MCF 10A (cell line): Measurements from ENCODE around the gene IL22RA2. TPM values are rescaled to one million over a fixed set of nuclear protein-coding genes. Genes with fewer than 3 reads are reported as not detected.

Source experiments
- BruUV-seq: library from RNA; stranded (reverse); fragments of 400-500 nt; replicated peaks from 2 replicates; lab custom pipeline; 2021; lab: Mats Ljungman, UMichigan
- CTCF ChIA-PET: fragments of 300-600 bp; sonication (Branson Sonifier 250); formaldehyde crosslinking; extraction: SDS; loops from one replicate; lab custom pipeline; 2021; ENCODE audit warnings: antibody characterized with exemption, inconsistent platforms; lab: Yijun Ruan, JAX
- POLR2A ChIA-PET: fragments of 300-600, 350-650 bp; sonication (Branson Sonifier 250); formaldehyde crosslinking; extraction: SDS; loops from one replicate; lab custom pipeline; 2020; ENCODE audit warnings: antibody characterized with exemption, inconsistent platforms; lab: Yijun Ruan, JAX
- DNase-seq: peaks from one replicate; pipeline ENCODE4 v3.0.0-alpha.2; 2018; ENCODE audit not compliant: unreplicated experiment
- H3K27ac Mint-ChIP-seq: one replicate; pipeline ENCODE4 v1.8.0; 2022; ENCODE audit warnings: mild to moderate bottlenecking, low read depth, mixed read lengths; ENCODE audit not compliant: unreplicated experiment
- H3K27me3 Mint-ChIP-seq: one replicate; pipeline ENCODE4 v1.8.0; 2022; ENCODE audit warnings: mixed read lengths; ENCODE audit not compliant: insufficient read depth, unreplicated experiment
- H3K36me3 Mint-ChIP-seq: one replicate; pipeline ENCODE4 v1.8.0; 2022; ENCODE audit warnings: mild to moderate bottlenecking, moderate library complexity, mixed read lengths; ENCODE audit not compliant: insufficient read depth, unreplicated experiment
- H3K4me1 Mint-ChIP-seq: one replicate; pipeline ENCODE4 v1.8.0; 2022; ENCODE audit warnings: mixed read lengths; ENCODE audit not compliant: insufficient read depth, unreplicated experiment
- H3K4me3 Mint-ChIP-seq: one replicate; pipeline ENCODE4 v1.8.0; 2022; ENCODE audit warnings: mild to moderate bottlenecking, moderate library complexity, mixed read lengths; ENCODE audit not compliant: unreplicated experiment
- H3K9me3 Mint-ChIP-seq: one replicate; pipeline ENCODE4 v1.8.0; 2022; ENCODE audit warnings: mixed read lengths; ENCODE audit not compliant: unreplicated experiment
- intact Hi-C: fragments of 100-400 bp; cut with micrococcal nuclease; formaldehyde crosslinking; loops from 2 replicates; pipeline ENCODE4 v1.14.1; 2022
- total RNA-seq: library from RNA; stranded (reverse); gene quantifications from 2 replicates; pipeline ENCODE4 v1.2.3, GENCODE V29; 2022
- TF ChIP-seq, protein P1 (sequence below): fragments of 200-600 bp; IDR thresholded peaks from one replicate; pipeline ENCODE4 v1.8.0; 2022; ENCODE audit warnings: antibody characterized with exemption, mild to moderate bottlenecking; ENCODE audit not compliant: unreplicated experiment

The IL22RA2 gene
- total RNA-seq, 1 experiment from 2014 or later: not detected

DNA sequence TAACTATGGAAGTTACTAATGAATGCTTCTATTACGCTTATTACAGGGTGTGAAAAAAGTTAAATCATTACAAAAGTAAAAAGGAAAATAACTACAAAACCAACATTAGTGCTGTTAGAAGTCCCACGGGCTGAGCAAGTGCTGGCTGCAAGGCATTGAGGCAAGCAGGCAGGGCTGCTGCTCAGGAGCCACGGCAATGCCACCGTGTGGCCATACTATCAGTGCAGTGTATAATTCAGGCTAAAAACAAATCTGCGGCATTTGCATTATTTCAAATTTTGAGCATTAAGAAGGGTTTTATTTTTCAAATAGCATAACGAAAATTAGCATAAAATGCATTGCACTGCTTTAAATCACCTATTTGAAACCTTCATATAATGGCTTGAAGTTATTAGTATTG, 28.6 kb upstream of the IL22RA2 start:
- CTCF ChIA-PET: interaction anchor here (0.6 to 2.2 kb wide), 3 partner anchors 36 to 107 kb away, joined by 5 to 8 read pairs (median 6); no protein-coding TSS in a partner anchor
- POLR2A ChIA-PET: no interaction called here
- no TSS peak for BruUV-seq
- Mint-ChIP-seq H3K9me3 (no peaks in the 10 kb centered on the region), H3K27ac (no peak overlapping the region), H3K27me3 (no peaks in the 10 kb centered on the region), H3K4me3 (no peak overlapping the region), H3K36me3 (peaks cover 94% of the 10 kb centered on the region), H3K4me1 (peaks cover 7% of the 10 kb centered on the region)
- TF ChIP-seq, protein P1, sequence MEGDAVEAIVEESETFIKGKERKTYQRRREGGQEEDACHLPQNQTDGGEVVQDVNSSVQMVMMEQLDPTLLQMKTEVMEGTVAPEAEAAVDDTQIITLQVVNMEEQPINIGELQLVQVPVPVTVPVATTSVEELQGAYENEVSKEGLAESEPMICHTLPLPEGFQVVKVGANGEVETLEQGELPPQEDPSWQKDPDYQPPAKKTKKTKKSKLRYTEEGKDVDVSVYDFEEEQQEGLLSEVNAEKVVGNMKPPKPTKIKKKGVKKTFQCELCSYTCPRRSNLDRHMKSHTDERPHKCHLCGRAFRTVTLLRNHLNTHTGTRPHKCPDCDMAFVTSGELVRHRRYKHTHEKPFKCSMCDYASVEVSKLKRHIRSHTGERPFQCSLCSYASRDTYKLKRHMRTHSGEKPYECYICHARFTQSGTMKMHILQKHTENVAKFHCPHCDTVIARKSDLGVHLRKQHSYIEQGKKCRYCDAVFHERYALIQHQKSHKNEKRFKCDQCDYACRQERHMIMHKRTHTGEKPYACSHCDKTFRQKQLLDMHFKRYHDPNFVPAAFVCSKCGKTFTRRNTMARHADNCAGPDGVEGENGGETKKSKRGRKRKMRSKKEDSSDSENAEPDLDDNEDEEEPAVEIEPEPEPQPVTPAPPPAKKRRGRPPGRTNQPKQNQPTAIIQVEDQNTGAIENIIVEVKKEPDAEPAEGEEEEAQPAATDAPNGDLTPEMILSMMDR: no peak
- intact Hi-C loops: no loop called here
- no peak for DNase-seq

DNA sequence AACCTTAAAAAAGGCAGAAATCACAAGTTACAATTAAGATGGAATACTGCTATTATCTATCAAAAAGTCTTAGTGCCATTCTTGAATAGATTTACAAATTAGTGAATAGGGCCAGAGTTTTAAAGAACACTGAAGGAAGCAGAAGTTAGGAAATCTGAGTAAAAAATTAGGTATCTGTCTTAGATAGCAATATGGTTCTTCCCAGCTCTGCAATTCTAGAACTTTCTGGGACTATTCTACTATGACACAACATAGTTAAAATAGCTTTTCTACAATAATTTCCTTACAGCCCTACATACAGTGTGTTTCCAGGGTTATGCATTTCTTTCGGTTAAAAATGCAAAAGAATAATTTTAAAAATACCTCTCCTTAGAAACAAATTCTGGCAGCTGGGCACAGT, 27.6 kb upstream of the IL22RA2 start:
- Mint-ChIP-seq H3K4me1 (peaks cover 7% of the 10 kb centered on the region), H3K4me3 (no peak overlapping the region), H3K36me3 (peaks cover 94% of the 10 kb centered on the region), H3K27me3 (no peaks in the 10 kb centered on the region), H3K27ac (no peak overlapping the region), H3K9me3 (no peaks in the 10 kb centered on the region)
- ChIA-PET POLR2A (interaction anchor here (0.6 kb wide), 1 partner anchor 17 kb away, joined by 3 read pairs; no protein-coding TSS in a partner anchor), CTCF (interaction anchor here (1.1 to 2.2 kb wide), 4 partner anchors 13 to 106 kb away, joined by 3 to 8 read pairs (median 5); no protein-coding TSS in a partner anchor)
- intact Hi-C loops: no loop called here
- TF ChIP-seq, protein P1: no peak
- BruUV-seq: no TSS peak
- no peak for DNase-seq

DNA sequence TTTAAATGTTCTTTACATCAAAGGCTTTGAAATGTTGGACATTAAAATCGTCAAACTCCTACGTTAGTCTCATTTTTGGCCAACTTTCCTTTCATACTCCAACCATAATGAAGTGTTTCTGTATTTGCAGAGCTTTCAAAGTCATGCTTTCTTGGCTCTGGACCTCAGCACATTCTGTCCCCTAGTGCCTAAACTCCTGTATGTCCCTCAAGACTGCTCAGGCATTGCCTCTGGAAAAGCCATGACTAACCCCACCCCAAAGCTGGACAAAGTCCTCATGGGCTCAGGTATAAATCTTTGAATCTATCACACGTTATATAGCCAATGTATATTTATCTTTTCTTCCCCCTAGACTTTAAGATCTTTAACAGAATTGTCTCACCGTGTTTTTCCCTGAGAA, 26.8 kb upstream of the IL22RA2 start:
- Mint-ChIP-seq H3K4me3 (no peak overlapping the region), H3K27ac (no peak overlapping the region), H3K4me1 (peaks cover 5% of the 10 kb centered on the region), H3K27me3 (no peaks in the 10 kb centered on the region), H3K36me3 (peaks cover 91% of the 10 kb centered on the region), H3K9me3 (no peaks in the 10 kb centered on the region)
- ChIA-PET POLR2A (interaction anchor here (0.6 kb wide), 1 partner anchor 18 kb away, joined by 3 read pairs; no protein-coding TSS in a partner anchor), CTCF (interaction anchor here (2.2 kb wide), 1 partner anchor 34 kb away, joined by 8 read pairs; no protein-coding TSS in a partner anchor)
- BruUV-seq: no TSS peak
- no peak for DNase-seq
- TF ChIP-seq, protein P1: no peak
- intact Hi-C loops: no loop called here

GRCh38 chr6:137197684-137198645, 24.5 kb upstream of the IL22RA2 start:
- Mint-ChIP-seq H3K36me3 (peaks cover 68% of the 10 kb centered on the region), H3K27ac (no peak overlapping the region), H3K27me3 (no peaks in the 10 kb centered on the region), H3K4me3 (no peak overlapping the region), H3K9me3 (no peaks in the 10 kb centered on the region), H3K4me1 (no peaks in the 10 kb centered on the region)
- ChIA-PET POLR2A (interaction anchor here (0.8 to 1.1 kb wide), 2 partner anchors 22 to 94 kb away, joined by 3 to 5 read pairs; no protein-coding TSS in a partner anchor), CTCF (interaction anchor here (0.5 to 1.2 kb wide), 7 partner anchors 10 to 1789 kb away, joined by 3 to 4 read pairs (median 3); no protein-coding TSS in a partner anchor)
- TF ChIP-seq, protein P1: no peak
- no peak for DNase-seq
- BruUV-seq: TSS peak; percentile 24
- intact Hi-C loops: no loop called here
